NCI-H2107 (cell line): Measurements from ENCODE around the gene HPN.
A peak's percentile ranks its signal among the peaks of the same experiment; 100 is the strongest.
"Not testable (repeated sequence)": the region's sequence is repeated elsewhere in the genome, so short reads cannot be mapped to it uniquely, and the experiment has no call there.

Experiments used
- DNase-seq: peaks from one replicate; lab custom pipeline; 2025; lab: John Stamatoyannopoulos, UW

HPN gene

GRCh38 chr19:35084509-35084762 is 42.9 kb downstream of the HPN start:
- no peak for DNase-seq

GRCh38 chr19:35085947-35086346 is 44.4 kb downstream of the HPN start:
- DNase-seq: no peak

- DNase-seq: no peak
These were observed 44.9 kb downstream of the HPN start for GRCh38 chr19:35086455-35086854.

GRCh38 chr19:35087393-35087792 is 45.9 kb downstream of the HPN start:
- no peak for DNase-seq

- no peak for DNase-seq
These were observed 46.8 kb downstream of the HPN start for GRCh38 chr19:35088131-35088913.

- no peak for DNase-seq
These were observed 48.0 kb downstream of the HPN start for GRCh38 chr19:35089554-35089953.

GRCh38 chr19:35090160-35090505 is 48.6 kb downstream of the HPN start:
- DNase-seq: no peak

- DNase-seq: peak; percentile 50
These were observed 49.1 kb downstream of the HPN start for GRCh38 chr19:35090506-35091214.

GRCh38 chr19:35093430-35093829 is 51.9 kb downstream of the HPN start:
- no peak for DNase-seq

- no peak for DNase-seq
These were observed 52.6 kb downstream of the HPN start for GRCh38 chr19:35093941-35094647.

GRCh38 chr19:35094656-35095055 is 53.1 kb downstream of the HPN start:
- no peak for DNase-seq

- no peak for DNase-seq
These were observed 54.3 kb downstream of the HPN start for GRCh38 chr19:35095667-35096368.

- DNase-seq: no peak
These were observed 57.0 kb downstream of the HPN start for GRCh38 chr19:35098413-35099049.

- DNase-seq: no peak
These were observed 57.8 kb downstream of the HPN start for GRCh38 chr19:35099155-35099896.

- no peak for DNase-seq
These were observed 58.4 kb downstream of the HPN start for GRCh38 chr19:35099897-35100275.

GRCh38 chr19:35100588-35101533 is 59.3 kb downstream of the HPN start:
- DNase-seq: no peak

GRCh38 chr19:35101949-35102348 is 60.4 kb downstream of the HPN start:
- not testable (repeated sequence) for DNase-seq

- DNase-seq: not testable (repeated sequence)
These were observed 62.1 kb downstream of the HPN start for GRCh38 chr19:35103614-35104013.

GRCh38 chr19:35104361-35104760 is 62.8 kb downstream of the HPN start:
- no peak for DNase-seq

GRCh38 chr19:35105047-35105410 is 63.5 kb downstream of the HPN start:
- no peak for DNase-seq
